K562 (cell line): ENCODE results near the gene PSMB8. TPM values are rescaled to one million over a fixed set of nuclear protein-coding genes. Genes with fewer than 3 reads are reported as not detected.
A peak's percentile ranks its signal among the peaks of the same experiment; 100 is the strongest.
"Not testable (repeated sequence)": the region's sequence is repeated elsewhere in the genome, so short reads cannot be mapped to it uniquely, and the experiment has no call there.

Experiments used
- ATAC-seq: fragments of 200-7000 bp; cut with Tn5 transposase; 3 replicates; pipeline ENCODE4 v1.9.1; 2020; ENCODE audit warnings: moderate library complexity
- BruUV-seq: library from RNA; stranded (reverse); fragments of 400-500 nt; replicated peaks from 2 replicates; lab custom pipeline; 2021; lab: Mats Ljungman, UMichigan
- CTCF ChIA-PET: fragments of 300-600 bp; formaldehyde crosslinking; extraction: SDS; loops from one replicate; lab custom pipeline; 2021; ENCODE audit warnings: low intra/inter-chr PET ratio; lab: Yijun Ruan, JAX
- POLR2A ChIA-PET: fragments of 300-600, 350-650 bp; sonication (Branson Sonifier 250); formaldehyde crosslinking; extraction: SDS; loops from one replicate; lab custom pipeline; 2021; ENCODE audit warnings: antibody characterized with exemption, inconsistent platforms; lab: Yijun Ruan, JAX
- DNase-seq, 4 experiments: peaks; one replicate each; pipeline versions ENCODE4 v3.0.0 to v3.0.0-alpha.2; 2011 to 2018; ENCODE audit warnings: low spot score in 3 of 4, mixed read lengths in 3 of 4; ENCODE audit errors: extremely low read depth in 1 of 4
- FAIRE-seq: peaks from 2 replicates; lab custom pipeline; 2011; peaks lifted over from hg19 to GRCh38; lab: Jason Lieb, UNC
- H2AFZ ChIP-seq: 2 replicates; pipeline ENCODE4 v1.6.0; 2011; ENCODE audit warnings: low read depth, low read length, control low read depth, inconsistent platforms
- H3K27ac ChIP-seq: fragments of 200-600 bp; 3 replicates; pipeline ENCODE4 v1.8.0; 2011; ENCODE audit warnings: low read depth, mild to moderate bottlenecking, control low read depth, inconsistent platforms, low read length, moderate library complexity, mixed read lengths; ENCODE audit errors: extremely low read depth
- H3K27me3 ChIP-seq, 2 experiments: fragments of 300-600 bp in 1 of 2; 2 replicates in 1 of 2; 3 replicates in 1 of 2; pipeline versions ENCODE4 v1.6.0 to v1.8.0; 2011; ENCODE audit warnings: inconsistent platforms in 2 of 2, low read length in 2 of 2, mild to moderate bottlenecking in 1 of 2, mixed read lengths in 1 of 2, moderate library complexity in 1 of 2; ENCODE audit not compliant: control insufficient read depth in 2 of 2, insufficient read depth in 2 of 2
- H3K36me3 ChIP-seq: fragments of 300-600 bp; 3 replicates; pipeline ENCODE4 v1.8.0; 2011; ENCODE audit warnings: mild to moderate bottlenecking, low read length, inconsistent platforms; ENCODE audit not compliant: control insufficient read depth, insufficient read depth
- H3K4me1 ChIP-seq, 2 experiments: fragments of 200-600 bp in 1 of 2; replicated peaks in 1 of 2; 2 replicates in 1 of 2; 3 replicates in 1 of 2; pipeline versions ENCODE4 v1.5.1 to v1.8.0; 2011; ENCODE audit warnings: inconsistent platforms in 2 of 2, low read length in 2 of 2, mild to moderate bottlenecking in 1 of 2, mixed read lengths in 1 of 2, moderate library complexity in 1 of 2; ENCODE audit not compliant: control insufficient read depth in 2 of 2, insufficient read depth in 2 of 2
- H3K4me2 ChIP-seq: 2 replicates; pipeline ENCODE4 v1.6.1; 2011; ENCODE audit warnings: low read length, control low read depth, inconsistent platforms, mixed read lengths; ENCODE audit not compliant: insufficient read depth
- H3K4me3 ChIP-seq: fragments of 200-600 bp; sonication (generic), shearing (Covaris generic); 2 replicates; pipeline ENCODE4 v1.5.1; 2016; ENCODE audit warnings: control low read depth, inconsistent platforms
- H3K79me2 ChIP-seq: fragments of 200-600 bp; 3 replicates; pipeline ENCODE4 v1.8.0; 2011; ENCODE audit warnings: low read length, inconsistent platforms; ENCODE audit not compliant: control insufficient read depth, insufficient read depth
- H3K9ac ChIP-seq, 2 experiments: 2 replicates each; pipeline versions ENCODE4 v1.6.0 to v1.6.1; 2011; ENCODE audit warnings: low read depth in 2 of 2, low read length in 2 of 2, control low read depth in 1 of 2, inconsistent platforms in 1 of 2, mild to moderate bottlenecking in 1 of 2, mixed read lengths in 1 of 2; ENCODE audit not compliant: insufficient read depth in 1 of 2
- H3K9me1 ChIP-seq: one replicate; pipeline ENCODE4 v1.6.0; 2011; ENCODE audit warnings: inconsistent platforms, mild to moderate bottlenecking, low read length, moderate library complexity; ENCODE audit not compliant: control insufficient read depth, insufficient read depth
- H3K9me3 ChIP-seq: replicated peaks from 2 replicates; pipeline ENCODE4 v1.5.1; 2011; ENCODE audit warnings: low read depth, low read length, inconsistent platforms; ENCODE audit not compliant: control insufficient read depth, insufficient read depth
- H4K20me1 ChIP-seq: replicated peaks from 2 replicates; pipeline ENCODE4 v1.6.1; 2011; ENCODE audit warnings: low read length, inconsistent platforms, mixed read lengths; ENCODE audit not compliant: control insufficient read depth, insufficient read depth
- CREBBP ChIP-seq: IDR thresholded peaks from one replicate; pipeline ENCODE4 v1.6.1; 2012; ENCODE audit warnings: low read depth, mild to moderate bottlenecking, control low read depth, inconsistent platforms, low read length
- WGBS: fragments of 100-300 bp; shearing (Covaris generic); methylation state at CpG from one replicate; pipeline ENCODE4 v1.1.6; 2016; ENCODE audit warnings: low coverage, mixed read lengths; ENCODE audit not compliant: insufficient coverage; ENCODE audit errors: missing lambda C conversion rate; 5-methylcytosine and 5-hydroxymethylcytosine counted together
- in situ Hi-C: fragments of 300-500 bp; cut with MboI; formaldehyde crosslinking; loops from 4 replicates; pipeline ENCODE4 v1.15.0; 2018; ENCODE audit warnings: inconsistent platforms, mixed read lengths
- intact Hi-C: fragments of 100-400 bp; cut with micrococcal nuclease; formaldehyde crosslinking; loops from 2 replicates; pipeline ENCODE4 v1.14.2; 2022
- polyA plus RNA-seq, 8 experiments: library from polyadenylated mRNA; depleted of rRNA in 4 of 8; stranded (reverse) in 5 of 8; unstranded in 3 of 8; fragments of >200 nt; fragmentation: Nextera tagmentation in 2 of 8; fragmentation: Illumina TruSeq in 1 of 8; extraction: Ambion mirVana in 2 of 8; extraction: Trizol in 1 of 8; gene quantifications; 2 replicates each; pipeline versions ENCODE4 v1.2.1 to v1.2.3, GENCODE V29; 2011 to 2014; ENCODE audit warnings: inconsistent platforms in 1 of 8, missing spikeins in 1 of 8
- total RNA-seq, 7 experiments: library from RNA; depleted of rRNA in 6 of 7; stranded (reverse); fragments of >200 nt in 6 of 7; fragmentation: Illumina TruSeq in 2 of 7; extraction: Trizol in 2 of 7; gene quantifications; 2 replicates each; pipeline versions ENCODE4 v1.2.1 to v1.2.3, GENCODE V29; 2011 to 2021; ENCODE audit warnings: low replicate concordance in 1 of 7
- TF ChIP-seq, protein P1 (sequence below), 3 experiments: IDR thresholded peaks in 2 of 3; conservative IDR thresholded peaks in 1 of 3; 2 replicates each; pipeline ENCODE4 v1.5.1; 2011 to 2012; ENCODE audit warnings: low read length in 3 of 3, mild to moderate bottlenecking in 3 of 3, control low read depth in 2 of 3, improper control_type of control experiment in 1 of 3, inconsistent platforms in 1 of 3, low read depth in 1 of 3, mixed read lengths in 1 of 3, moderate library complexity in 1 of 3; ENCODE audit not compliant: insufficient read depth in 2 of 3

The PSMB8 gene
- total and polyA plus RNA-seq, 9 of the 15 experiments (the other 6 are each of a cell fraction or from before 2014, with no cell fraction given) = 0.71 to 4.0 (median 2.4) TPM

DNA sequence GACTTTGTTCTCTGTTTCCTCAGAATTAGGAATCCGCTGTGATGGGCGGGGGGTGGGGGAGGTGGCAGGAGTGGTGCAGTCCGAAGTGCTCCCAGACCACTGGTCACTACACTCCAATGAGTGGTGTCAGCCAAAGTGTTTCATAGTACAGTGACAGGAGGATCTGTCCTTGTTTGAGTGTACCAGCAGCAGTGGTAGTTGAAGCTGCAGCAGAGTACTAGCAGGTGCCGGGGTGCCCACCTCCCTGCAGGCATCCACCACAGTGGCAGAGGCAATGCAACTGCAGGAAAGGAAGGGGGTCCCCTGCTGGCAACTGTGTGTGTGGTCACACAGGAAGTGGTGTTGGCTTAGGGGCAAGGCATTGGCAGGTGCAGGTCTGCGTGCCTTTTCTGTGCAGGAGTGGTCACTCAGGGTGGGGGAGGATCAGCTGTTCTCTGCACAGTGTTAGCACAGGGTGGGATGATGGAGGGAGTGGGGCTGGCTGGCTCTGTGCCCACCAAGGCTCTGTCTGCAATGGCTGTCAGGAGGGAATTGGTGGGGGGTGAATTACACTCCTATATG, 36.7 kb downstream of the PSMB8 start:
- H3K4me2 ChIP-seq = no peak overlapping the region
- no peak for TF ChIP-seq CREBBP
- TF ChIP-seq, protein P1, sequence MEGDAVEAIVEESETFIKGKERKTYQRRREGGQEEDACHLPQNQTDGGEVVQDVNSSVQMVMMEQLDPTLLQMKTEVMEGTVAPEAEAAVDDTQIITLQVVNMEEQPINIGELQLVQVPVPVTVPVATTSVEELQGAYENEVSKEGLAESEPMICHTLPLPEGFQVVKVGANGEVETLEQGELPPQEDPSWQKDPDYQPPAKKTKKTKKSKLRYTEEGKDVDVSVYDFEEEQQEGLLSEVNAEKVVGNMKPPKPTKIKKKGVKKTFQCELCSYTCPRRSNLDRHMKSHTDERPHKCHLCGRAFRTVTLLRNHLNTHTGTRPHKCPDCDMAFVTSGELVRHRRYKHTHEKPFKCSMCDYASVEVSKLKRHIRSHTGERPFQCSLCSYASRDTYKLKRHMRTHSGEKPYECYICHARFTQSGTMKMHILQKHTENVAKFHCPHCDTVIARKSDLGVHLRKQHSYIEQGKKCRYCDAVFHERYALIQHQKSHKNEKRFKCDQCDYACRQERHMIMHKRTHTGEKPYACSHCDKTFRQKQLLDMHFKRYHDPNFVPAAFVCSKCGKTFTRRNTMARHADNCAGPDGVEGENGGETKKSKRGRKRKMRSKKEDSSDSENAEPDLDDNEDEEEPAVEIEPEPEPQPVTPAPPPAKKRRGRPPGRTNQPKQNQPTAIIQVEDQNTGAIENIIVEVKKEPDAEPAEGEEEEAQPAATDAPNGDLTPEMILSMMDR (IDR thresholded peaks at IDR 0.05 in 2 of 3, conservative IDR thresholded peaks at IDR 0.05 in 1 of 3; ENCODE audit: insufficient read depth in 2 of 3, low read depth in 1 of 3, low read length in 3 of 3) = 0 out of 6 replicates have a peak, but pooled peaks of 1 of the 3 experiments have one; percentile 12
- intact Hi-C loops (no loop called here), in situ Hi-C loops (no loop called here)
- H3K79me2 ChIP-seq = no peaks in the 10 kb centered on the region
- no peak overlapping the region for H3K4me3 ChIP-seq
- no peaks in the 10 kb centered on the region for H3K9me3 ChIP-seq
- WGBS = 12% methylated on average over 5 of the region's 5 CpGs
- FAIRE-seq (no peak), DNase-seq (no peak), ATAC-seq (no peak)
- H3K27ac ChIP-seq = no peak overlapping the region
- no TSS peak for BruUV-seq
- CTCF ChIA-PET = no interaction called here
- H3K27me3 ChIP-seq = peaks cover 4 to 11% of the 10 kb centered on the region in 2 experiments; a peak in 4 of 5 replicates
- H2AFZ ChIP-seq = no peak overlapping the region
- H3K36me3 ChIP-seq = no peaks in the 10 kb centered on the region
- no peaks in the 10 kb centered on the region for H3K4me1 ChIP-seq
- no peaks in the 10 kb centered on the region for H4K20me1 ChIP-seq
- POLR2A ChIA-PET = interaction anchor here (0.7 to 1.5 kb wide), 2 partner anchors 167 to 612 kb away, joined by 3 to 5 read pairs; no protein-coding TSS in a partner anchor
- no peak overlapping the region for H3K9ac ChIP-seq
- H3K9me1 ChIP-seq = no peaks in the 10 kb centered on the region

DNA sequence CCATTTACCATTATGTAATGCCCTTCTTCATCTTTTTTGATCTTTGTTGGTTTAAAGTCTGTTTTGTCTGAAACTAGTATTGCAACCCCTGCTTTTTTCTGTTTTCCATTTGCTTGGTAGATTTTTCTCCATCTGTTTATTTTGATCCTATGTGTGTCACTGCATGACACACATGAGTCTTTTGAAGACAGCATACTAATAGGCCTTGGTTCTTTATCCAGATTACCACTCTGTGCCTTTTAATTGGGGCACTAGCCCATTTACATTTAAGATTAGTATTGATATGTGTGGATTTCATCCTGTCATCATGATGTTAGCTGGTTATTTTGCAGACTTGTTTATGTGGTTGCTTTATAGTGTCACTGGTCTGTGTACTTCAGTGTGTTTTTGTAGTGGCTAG, 38.4 kb downstream of the PSMB8 start:
- H3K27ac ChIP-seq, H3K27me3 ChIP-seq, H3K79me2 ChIP-seq, H3K9me3 ChIP-seq, H3K9ac ChIP-seq, intact Hi-C loops, CTCF ChIA-PET, DNase-seq, H3K4me2 ChIP-seq, BruUV-seq, FAIRE-seq, H4K20me1 ChIP-seq, H3K4me3 ChIP-seq, H3K36me3 ChIP-seq, H3K4me1 ChIP-seq, ATAC-seq, H3K9me1 ChIP-seq, H2AFZ ChIP-seq, in situ Hi-C loops: not testable (repeated sequence)
- POLR2A ChIA-PET = interaction anchor here (0.8 kb wide), 1 partner anchor 12 kb away, joined by 3 read pairs; no protein-coding TSS in a partner anchor
